BE2C (cell line): Measurements from ENCODE around the gene GNB1L.

ENCODE experiments used
- DNase-seq: peaks from one replicate; pipeline ENCODE4 v3.0.0-alpha.2; 2020
- H3K27me3 ChIP-seq: fragments of 250-450 bp; sonication (Bioruptor Pico); 2 replicates; pipeline ENCODE4 v1.5.1; 2020; ENCODE audit warnings: mild to moderate bottlenecking
- H3K36me3 ChIP-seq: fragments of 250-450 bp; sonication (Bioruptor Pico); 2 replicates; pipeline ENCODE4 v1.5.1; 2020; ENCODE audit warnings: mild to moderate bottlenecking
- H3K4me1 ChIP-seq: fragments of 250-450 bp; sonication (Bioruptor Pico); 2 replicates; pipeline ENCODE4 v1.5.1; 2020
- H3K4me3 ChIP-seq: 2 replicates; pipeline ENCODE4 v1.5.1; 2011; ENCODE audit warnings: low read depth, low read length
- H3K9me3 ChIP-seq: fragments of 250-450 bp; sonication (Bioruptor Pico); 2 replicates; pipeline ENCODE4 v1.5.1; 2020
- TF ChIP-seq, protein P1 (sequence below): IDR thresholded peaks from 2 replicates; pipeline ENCODE4 v1.5.1; 2012; ENCODE audit warnings: mild to moderate bottlenecking, low read depth, low read length

The GNB1L gene

DNA sequence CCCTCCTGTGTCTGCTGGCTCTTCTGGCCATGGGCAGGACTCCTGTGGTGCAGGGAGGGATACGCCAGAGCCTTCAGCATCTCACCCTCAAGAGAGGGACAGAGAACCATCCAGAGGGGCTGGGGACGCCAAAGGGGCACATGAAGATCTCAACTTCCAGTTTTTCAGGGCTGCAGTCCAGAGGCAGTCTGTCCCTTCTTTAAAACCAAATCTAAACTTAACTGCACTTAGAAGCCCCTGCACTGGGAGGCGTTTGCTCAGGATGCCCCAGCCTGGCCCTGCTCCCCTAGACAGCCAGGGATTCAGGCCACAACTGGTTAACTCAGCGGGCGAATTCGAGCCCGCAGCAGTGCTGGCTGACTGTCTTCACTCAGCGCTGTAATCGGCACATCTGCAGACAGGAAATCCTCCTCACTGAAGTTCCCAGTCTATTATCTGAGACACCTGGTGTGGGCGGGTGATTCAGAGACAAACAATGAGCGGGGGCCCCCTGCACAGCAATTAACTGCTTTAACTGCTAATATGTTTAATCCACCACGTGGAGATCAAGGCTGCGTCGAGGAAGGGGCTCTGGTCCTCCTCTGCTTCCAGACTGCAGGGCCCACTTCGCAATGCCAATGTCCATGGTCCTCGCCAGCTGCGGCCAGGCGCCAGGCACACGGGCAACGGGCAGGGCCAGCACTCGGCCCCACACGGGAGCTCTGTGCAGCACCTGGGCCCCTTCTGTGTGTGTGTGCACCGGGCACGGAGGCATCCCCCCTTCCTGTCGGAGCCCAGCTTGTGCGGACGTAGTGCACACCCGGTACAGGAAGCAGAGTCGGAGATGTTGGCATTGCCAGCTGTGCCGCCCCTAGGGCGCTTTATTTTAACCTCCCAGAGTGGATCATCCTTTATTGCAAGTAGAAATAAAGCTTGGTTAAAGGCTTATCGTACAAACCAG, 36.9 kb upstream of the GNB1L start:
- no peaks in the 10 kb centered on the region for H3K27me3 ChIP-seq
- DNase-seq, result peak; percentile 78
- H3K36me3 ChIP-seq, result no peaks in the 10 kb centered on the region; the same call in 1 of the 2 replicates
- TF ChIP-seq, protein P1, sequence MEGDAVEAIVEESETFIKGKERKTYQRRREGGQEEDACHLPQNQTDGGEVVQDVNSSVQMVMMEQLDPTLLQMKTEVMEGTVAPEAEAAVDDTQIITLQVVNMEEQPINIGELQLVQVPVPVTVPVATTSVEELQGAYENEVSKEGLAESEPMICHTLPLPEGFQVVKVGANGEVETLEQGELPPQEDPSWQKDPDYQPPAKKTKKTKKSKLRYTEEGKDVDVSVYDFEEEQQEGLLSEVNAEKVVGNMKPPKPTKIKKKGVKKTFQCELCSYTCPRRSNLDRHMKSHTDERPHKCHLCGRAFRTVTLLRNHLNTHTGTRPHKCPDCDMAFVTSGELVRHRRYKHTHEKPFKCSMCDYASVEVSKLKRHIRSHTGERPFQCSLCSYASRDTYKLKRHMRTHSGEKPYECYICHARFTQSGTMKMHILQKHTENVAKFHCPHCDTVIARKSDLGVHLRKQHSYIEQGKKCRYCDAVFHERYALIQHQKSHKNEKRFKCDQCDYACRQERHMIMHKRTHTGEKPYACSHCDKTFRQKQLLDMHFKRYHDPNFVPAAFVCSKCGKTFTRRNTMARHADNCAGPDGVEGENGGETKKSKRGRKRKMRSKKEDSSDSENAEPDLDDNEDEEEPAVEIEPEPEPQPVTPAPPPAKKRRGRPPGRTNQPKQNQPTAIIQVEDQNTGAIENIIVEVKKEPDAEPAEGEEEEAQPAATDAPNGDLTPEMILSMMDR, result no peak
- no peaks in the 10 kb centered on the region for H3K9me3 ChIP-seq
- H3K4me3 ChIP-seq, result peak overlapping the region; percentile 15
- peaks cover 25% of the 10 kb centered on the region for H3K4me1 ChIP-seq

DNA sequence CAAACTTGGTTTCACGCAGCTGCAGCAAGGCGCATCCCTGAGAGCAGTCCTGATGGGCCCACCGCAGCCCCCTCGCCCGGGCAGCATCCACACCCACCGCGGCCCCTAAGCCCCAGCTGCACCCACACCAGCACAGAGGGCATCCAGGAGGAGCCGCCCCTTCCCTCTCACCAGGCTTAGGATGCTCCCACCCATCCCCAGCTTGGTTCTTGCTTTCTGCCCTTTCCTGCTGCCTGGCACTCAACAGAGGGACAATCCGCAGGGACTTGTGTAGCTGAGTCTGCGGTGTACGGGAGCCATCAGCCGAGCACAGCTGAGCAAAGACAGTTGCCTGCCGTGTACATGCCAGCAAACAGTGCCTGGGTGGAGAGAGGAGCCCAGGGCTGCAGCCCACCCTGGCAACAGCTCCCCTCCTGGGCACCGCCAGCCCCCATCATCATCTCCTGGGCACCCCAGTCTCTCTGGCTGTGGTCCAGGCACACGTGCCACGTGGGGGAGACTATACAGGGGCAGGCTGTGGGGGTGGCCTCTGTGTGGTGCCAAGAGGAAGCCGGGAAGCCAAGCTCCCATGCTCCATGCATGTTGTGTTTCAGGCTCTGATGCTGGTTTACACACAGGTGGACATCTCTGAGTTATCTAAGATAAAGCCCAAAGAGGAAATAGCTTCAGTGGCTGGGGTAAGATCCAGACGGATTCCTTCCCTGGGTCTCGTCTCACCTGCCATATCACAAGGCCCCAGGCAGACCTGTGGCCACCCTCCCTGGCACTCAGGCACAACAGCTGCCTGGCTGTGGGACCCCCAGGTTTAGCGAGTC, 36.0 kb upstream of the GNB1L start:
- no peak for DNase-seq
- H3K36me3 ChIP-seq, result no peaks in the 10 kb centered on the region; the same call in 1 of the 2 replicates
- no peaks in the 10 kb centered on the region for H3K9me3 ChIP-seq
- H3K4me1 ChIP-seq, result peaks cover 25% of the 10 kb centered on the region
- no peak overlapping the region for H3K4me3 ChIP-seq
- TF ChIP-seq, protein P1, result no peak
- no peaks in the 10 kb centered on the region for H3K27me3 ChIP-seq

DNA sequence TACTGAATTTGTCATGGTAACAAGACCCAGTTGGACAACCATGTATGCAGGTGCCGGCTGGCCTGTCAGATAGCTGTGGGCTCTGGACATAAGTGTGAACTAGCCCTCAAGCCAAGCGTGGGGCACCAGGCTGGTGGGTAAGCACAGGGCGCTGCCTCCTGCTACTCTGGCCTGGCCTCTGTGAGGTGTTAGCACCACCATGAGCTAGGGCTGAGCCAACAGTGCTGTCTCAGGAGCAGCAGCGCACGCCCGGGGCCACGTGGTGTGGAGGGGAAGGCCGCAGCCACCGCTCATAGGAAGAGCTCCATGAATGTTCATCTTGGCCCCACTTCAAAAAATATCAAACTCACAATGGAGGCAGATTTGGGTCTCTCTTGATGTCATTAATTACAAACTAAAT, 35.3 kb upstream of the GNB1L start:
- no peak for DNase-seq
- TF ChIP-seq, protein P1, result no peak
- Histone ChIP-seq H3K27me3 (no peaks in the 10 kb centered on the region), H3K4me1 (peaks cover 25% of the 10 kb centered on the region), H3K36me3 (no peaks in the 10 kb centered on the region; the same call in 1 of the 2 replicates), H3K4me3 (no peak overlapping the region), H3K9me3 (no peaks in the 10 kb centered on the region)

DNA sequence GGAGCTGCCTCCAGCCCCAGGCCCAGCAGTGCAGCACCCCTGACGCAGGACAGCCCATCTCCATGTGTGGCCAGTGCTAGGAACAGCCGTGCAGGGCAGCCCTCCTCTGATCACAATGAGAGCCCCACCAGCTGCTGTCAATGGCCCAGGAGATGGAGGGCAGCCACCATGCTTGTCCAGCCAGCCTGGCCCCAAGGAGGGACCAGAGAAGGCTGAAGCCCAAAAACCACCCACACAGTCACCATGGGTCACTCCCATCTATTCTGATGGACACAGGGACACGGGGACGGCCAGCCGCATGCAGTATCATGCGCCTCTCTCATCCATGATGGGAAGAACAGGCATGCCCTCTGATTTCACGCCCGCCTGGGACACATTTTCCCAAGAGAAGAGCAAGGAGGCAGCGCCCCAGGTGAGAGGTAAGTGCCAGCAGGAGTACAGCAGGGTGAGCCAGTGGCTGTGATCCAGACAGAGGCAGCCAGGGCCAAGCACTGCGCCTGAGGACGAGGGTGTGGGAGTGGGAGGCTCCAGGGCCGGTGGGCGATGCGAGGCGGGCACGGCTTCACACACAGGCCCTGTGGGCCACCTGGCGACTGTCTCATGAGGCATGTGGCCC, 33.6 kb upstream of the GNB1L start:
- Histone ChIP-seq H3K9me3 (no peaks in the 10 kb centered on the region), H3K27me3 (no peaks in the 10 kb centered on the region), H3K4me3 (no peak overlapping the region), H3K36me3 (no peaks in the 10 kb centered on the region; the same call in 1 of the 2 replicates), H3K4me1 (peaks cover 25% of the 10 kb centered on the region)
- no peak for DNase-seq
- TF ChIP-seq, protein P1, result no peak

DNA sequence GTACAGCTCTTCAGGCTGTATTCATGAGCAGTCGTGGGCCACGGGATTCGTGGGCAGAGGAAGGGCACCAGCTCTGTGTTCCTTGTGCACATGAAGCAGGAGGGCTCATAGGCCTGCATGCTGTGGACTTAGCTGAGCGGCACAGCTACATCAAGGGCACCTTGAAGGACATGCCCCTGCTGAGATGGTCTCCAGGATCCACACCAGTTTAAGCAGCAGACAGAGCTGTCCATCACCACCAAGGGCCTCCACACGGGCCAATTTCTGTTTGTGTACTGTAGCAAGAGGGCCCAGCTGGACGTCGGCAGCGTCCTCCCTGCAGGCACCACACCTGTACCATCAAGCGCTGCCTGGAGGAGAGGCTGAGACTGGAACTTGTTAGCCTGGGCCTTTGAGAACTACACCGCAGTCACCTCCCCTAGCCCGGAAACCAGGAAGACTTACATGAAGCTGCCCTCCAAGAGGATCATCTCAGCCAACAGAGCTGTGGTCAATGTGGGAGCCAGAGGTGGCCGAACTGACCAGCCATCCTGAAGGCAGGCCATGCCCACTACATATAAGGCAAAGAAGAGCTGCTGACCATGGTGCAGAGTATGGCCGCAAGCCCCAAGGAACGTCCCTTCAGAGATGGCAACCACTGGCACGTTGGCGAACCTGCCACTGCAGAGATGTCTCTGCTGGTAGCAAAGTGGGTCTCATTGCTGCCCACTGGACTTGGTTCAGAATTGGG, 32.7 kb upstream of the GNB1L start:
- no peaks in the 10 kb centered on the region; the same call in 1 of the 2 replicates for H3K36me3 ChIP-seq
- H3K27me3 ChIP-seq, result no peaks in the 10 kb centered on the region
- no peaks in the 10 kb centered on the region for H3K9me3 ChIP-seq
- H3K4me1 ChIP-seq, result peaks cover 18% of the 10 kb centered on the region
- TF ChIP-seq, protein P1, result no peak
- peak; percentile 4 for DNase-seq
- H3K4me3 ChIP-seq, result no peak overlapping the region
